ENCODE measurements around the gene NME1.
A peak's percentile ranks its signal among the peaks of the same experiment; 100 is the strongest.
"Not testable (repeated sequence)": the region's sequence is repeated elsewhere in the genome, so short reads cannot be mapped to it uniquely, and the experiment has no call there.

The NME1 gene

GRCh38 chr17:51153210-51154072 is at the start of gene NME1:
NME1 (plus strand) TSS chr17:51153559; CDS start chr17:51155655, 2,096 bp downstream.
- DNase-seq = peak; percentile 95

DNA sequence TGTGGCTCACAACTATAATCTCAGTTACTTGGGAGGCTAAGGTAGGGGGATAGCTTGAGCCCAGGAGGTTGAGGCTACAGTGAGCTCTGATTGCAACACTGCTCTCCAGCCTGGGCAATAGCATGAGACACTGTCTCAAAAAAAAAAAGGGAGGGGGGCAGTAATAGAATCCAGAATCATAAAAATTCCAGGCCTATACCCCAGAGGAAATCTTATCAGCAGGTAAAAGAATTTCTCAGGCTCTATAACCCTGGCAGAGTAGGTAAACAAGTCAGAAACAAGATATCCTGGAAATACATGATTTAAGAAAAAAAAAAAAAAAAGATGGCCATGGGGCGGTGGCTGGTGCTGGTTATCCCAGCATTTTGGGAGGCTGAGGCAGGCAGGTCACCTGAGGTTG is 45.6 kb upstream of the NME1 start:
- DNase-seq = no peak

DNA sequence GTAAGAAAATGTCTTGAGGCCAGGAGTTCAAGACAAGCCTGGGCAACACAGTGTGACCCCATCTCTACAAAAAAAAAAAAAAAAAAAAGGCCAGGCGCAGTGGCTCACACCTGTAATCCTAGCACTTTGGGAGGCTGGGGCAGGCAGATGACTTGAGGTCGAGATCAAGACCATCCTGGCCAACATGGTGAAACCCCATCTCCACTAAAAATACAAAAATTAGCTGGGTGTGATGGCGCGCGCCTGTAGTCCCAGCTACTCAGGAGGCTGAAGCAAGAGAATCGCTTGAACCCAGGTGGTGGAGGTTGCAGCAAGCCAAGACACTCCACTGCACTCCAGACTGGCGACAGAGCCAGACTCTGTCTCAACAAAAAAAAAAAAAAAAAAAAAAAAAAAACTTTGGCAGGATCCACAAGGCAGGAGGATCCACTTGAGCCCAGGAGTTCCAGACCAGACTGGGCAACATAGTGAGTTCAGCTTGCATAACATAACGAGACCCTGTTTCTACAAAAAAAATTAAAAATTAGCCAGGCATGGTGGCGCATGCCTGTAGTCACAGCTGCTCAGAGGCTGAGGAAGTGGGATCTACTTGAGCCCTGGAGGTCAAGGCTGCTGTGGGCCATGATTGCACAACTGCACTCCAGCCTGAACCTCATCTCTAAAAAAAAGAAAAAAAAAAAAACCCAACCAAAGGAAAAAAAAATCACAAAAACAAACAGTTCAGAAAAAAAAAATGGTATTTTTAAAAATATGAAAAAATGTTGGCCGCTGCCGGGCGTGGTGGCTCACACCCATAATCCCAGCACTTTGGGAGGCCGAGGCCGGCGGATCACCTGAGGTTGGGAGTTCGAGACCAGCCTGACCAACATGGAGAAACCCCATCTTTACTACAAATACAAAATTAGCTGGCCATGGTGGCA is 40.8 kb upstream of the NME1 start:
- DNase-seq = not testable (repeated sequence)

GRCh38 chr17:51115179-51115578 is 38.2 kb upstream of the NME1 start:
- DNase-seq = no peak

DNA sequence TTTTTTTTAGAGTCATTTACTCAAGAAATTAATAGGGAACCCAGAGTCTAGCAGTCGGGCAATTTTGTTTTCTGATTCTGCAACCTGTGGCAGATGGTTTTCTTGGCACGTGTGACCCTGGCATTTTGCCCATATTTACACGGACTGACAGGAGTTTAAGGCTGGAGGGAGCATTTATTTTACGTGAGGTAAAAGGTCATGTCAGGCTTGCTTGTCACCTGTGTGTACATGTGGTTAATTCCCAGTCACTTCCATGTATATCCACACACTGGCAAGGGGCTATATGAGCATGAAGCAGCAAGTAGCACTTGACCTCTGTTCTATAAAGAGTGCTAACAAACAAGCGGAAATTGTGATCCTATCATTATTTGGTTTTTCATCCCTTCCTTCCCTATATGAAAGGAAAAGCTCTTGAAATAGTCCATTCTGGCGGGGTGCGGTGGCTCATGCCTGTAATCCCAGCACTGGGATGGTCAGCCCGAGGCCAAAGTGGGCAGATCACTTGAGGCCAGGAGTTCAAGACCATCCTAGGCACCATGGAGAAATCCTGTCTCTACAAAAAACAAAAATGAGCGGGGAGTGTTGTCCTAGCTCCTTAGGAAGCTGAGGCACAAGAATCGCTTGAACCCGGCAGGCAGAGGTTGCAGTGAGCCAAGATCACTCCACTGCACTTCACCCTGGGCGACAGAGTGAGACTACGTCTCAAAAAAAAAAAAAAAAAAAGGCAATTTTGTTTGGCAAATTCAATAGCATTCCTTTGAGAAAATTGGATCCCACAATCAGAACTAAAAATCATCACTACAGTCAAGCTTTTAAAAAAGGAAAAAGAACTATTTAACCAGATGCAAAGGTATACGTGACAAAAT is 34.8 kb upstream of the NME1 start:
- DNase-seq = no peak

- peak; percentile 31 for DNase-seq
Measured at GRCh38 chr17:51119415-51120356, 33.7 kb upstream of the NME1 start.

DNA sequence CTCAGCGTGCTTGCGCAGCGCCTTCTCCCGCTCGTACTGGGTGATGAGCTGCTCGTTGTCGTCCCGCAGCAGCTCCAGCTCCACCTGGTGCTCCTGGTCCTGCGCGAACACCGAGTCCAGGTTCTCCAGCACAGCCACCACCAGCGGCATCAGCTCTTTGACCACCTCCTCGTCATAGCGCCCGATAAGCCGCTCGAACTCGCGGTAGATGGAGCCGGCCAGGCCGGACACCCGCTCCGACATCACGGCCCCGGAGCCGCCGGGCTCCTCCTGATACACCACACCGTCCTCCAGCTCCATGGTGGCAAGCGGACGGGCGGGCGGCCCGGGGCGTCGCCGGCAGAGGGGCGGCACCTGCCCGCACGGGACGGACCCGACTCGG is 33.0 kb upstream of the NME1 start:
- peak; percentile 65 for DNase-seq

- peak; percentile 91 for DNase-seq
Measured at GRCh38 chr17:51120739-51121619, 32.4 kb upstream of the NME1 start, which contains the start of gene SPAG9. SPAG9 (minus strand) TSS chr17:51120868; CDS start chr17:51120656, 212 bp downstream.

DNA sequence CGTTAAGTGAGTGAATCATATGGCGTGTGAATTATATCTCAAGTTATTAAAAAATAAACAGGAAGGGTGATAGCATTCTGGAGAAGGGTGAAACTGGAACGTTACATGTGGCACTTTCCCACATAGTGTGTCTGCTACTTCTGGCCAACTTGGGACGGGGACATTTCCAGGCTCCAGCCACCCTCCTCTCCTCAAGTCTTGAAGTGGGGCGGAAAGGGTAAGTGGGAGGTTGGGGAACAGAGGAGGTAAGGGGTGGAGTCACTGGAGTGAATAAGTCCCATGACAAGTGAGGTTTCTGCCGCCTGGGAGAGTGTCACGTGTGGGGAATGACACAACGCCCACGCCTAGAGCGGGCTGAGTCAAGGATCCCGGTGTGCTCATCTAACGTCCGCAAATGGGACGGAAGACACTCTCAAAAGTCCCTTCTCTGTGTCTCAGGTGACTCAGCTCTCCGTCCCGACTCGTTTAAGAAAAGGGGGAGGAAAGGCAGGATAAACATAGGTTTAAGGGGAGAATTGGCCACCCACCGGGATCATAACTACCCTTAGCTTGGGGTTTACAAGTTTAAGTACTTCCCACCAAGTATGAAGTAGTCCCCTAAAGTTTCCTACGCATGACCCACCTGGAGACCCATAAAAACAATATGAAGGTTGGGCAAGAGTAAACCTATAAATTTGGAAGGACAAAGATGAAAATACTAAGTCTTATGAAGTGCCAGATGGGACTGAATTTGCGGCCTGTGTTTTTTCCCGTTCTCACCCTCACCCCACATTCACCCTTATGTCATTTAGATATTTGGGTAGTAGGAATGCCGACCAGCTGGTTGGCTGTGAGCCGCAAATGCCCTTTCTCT is 31.5 kb upstream of the NME1 start:
- peak; percentile 81 for DNase-seq

- DNase-seq = not testable (repeated sequence)
Measured at GRCh38 chr17:51122473-51123115, 30.8 kb upstream of the NME1 start.

GRCh38 chr17:51124640-51125503 is 28.5 kb upstream of the NME1 start:
- no peak for DNase-seq

GRCh38 chr17:51128076-51128475 is 25.3 kb upstream of the NME1 start:
- no peak for DNase-seq

GRCh38 chr17:51132964-51133319 is 20.4 kb upstream of the NME1 start:
- no peak for DNase-seq

- no peak for DNase-seq
Measured at GRCh38 chr17:51133365-51133764, 20.0 kb upstream of the NME1 start.

DNA sequence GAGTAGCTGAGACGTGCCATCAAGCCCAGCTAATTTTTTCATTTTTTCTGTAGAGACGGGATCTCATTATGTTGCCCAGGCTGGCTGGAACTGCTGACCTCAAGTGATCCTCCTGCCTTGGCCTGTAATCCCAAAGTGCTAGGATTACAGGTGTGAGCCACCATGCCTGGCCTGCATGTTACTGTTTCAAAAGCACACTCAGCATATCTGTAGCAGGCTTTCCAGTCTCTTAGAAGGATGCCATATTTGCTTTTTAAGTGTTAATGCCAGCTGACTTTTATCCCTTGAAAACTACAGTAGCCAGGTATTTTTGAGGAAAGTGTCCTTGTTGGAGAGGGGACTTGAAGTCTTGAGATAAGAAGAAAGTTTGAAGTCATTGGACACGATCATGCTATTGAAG is 17.4 kb upstream of the NME1 start:
- no peak for DNase-seq

GRCh38 chr17:51142597-51142996 is 10.8 kb upstream of the NME1 start:
- DNase-seq = no peak

GRCh38 chr17:51144266-51145022 is 8.9 kb upstream of the NME1 start:
- no peak for DNase-seq

Data from CD4-positive, alpha-beta T cell treated with Interleukin-17A for 4 hours (primary cell).